Esophagus squamous epithelium (tissue), 5 donors: ENCODE measurements around the gene ANKRD6. TPM values are rescaled to one million over a fixed set of nuclear protein-coding genes. Genes with fewer than 3 reads are reported as not detected.

Experiments
- DNase-seq: peaks from one replicate; lab custom pipeline; 2025; lab: John Stamatoyannopoulos, UW
- H3K27ac ChIP-seq, 4 donors: fragments of 200-600 bp; sonication (generic); one replicate each; pipeline ENCODE4 v1.5.1; 2016 to 2019; ENCODE audit warnings: mild to moderate bottlenecking in 1 of 4
- H3K27me3 ChIP-seq, 4 donors: fragments of 200-600 bp; sonication (generic); 1 replicate in 3 of 4; 2 replicates in 1 of 4; pipeline versions ENCODE4 v1.5.1 to v1.6.0; 2017 to 2021; ENCODE audit warnings: antibody characterized with exemption in 1 of 4
- H3K36me3 ChIP-seq, 3 donors: fragments of 200-600 bp; sonication (generic); one replicate each; pipeline ENCODE4 v1.5.1; 2016 to 2019
- H3K4me1 ChIP-seq, 3 donors: fragments of 200-600 bp; sonication (generic); one replicate each; pipeline ENCODE4 v1.5.1; 2017 to 2019
- H3K4me3 ChIP-seq, 4 donors: fragments of 200-600 bp; sonication (generic); 1 replicate in 3 of 4; 2 replicates in 1 of 4; pipeline ENCODE4 v1.5.1; 2016 to 2019; ENCODE audit warnings: mild to moderate bottlenecking in 2 of 4, moderate library complexity in 1 of 4
- H3K9me3 ChIP-seq, 3 donors: fragments of 200-600 bp; sonication (generic); one replicate each; pipeline ENCODE4 v1.5.1; 2016 to 2019
- POLR2A ChIP-seq, 4 donors: fragments of 450-650 bp; IDR thresholded peaks; one replicate each; pipeline ENCODE4 v1.6.1; 2017; ENCODE audit warnings: antibody characterized with exemption in 4 of 4, mild to moderate bottlenecking in 4 of 4, moderate library complexity in 3 of 4
- WGBS, 2 donors: methylation state at CpG; one replicate each; pipeline ENCODE4 v1.1.5; 2018; 5-methylcytosine and 5-hydroxymethylcytosine counted together
- intact Hi-C: fragments of 100-400 bp; cut with DNase I; formaldehyde crosslinking; loops from one replicate; pipeline ENCODE4 v1.15.0; 2022
- total RNA-seq, 4 donors: library from RNA; depleted of rRNA; stranded (reverse); fragments of >200 nt; gene quantifications; one replicate each; pipeline ENCODE4 v1.1.0, GENCODE V29; 2016
- TF ChIP-seq, protein P1 (sequence below), 6 experiments: fragments of 450-650 bp in 4 of 6; fragments of 200-600 bp in 2 of 6; sonication (generic) in 2 of 6; IDR thresholded peaks; one replicate each; pipeline ENCODE4 v1.5.1; 2016 to 2019; ENCODE audit warnings: antibody characterized with exemption in 6 of 6, mild to moderate bottlenecking in 4 of 6, moderate library complexity in 4 of 6
- donor health status: DM: yes; HTN: yes; CAD: no.

The ANKRD6 gene
- total RNA-seq, 4 donors from 2014 or later: 5.8 to 12.0 (median 7.3) TPM

DNA sequence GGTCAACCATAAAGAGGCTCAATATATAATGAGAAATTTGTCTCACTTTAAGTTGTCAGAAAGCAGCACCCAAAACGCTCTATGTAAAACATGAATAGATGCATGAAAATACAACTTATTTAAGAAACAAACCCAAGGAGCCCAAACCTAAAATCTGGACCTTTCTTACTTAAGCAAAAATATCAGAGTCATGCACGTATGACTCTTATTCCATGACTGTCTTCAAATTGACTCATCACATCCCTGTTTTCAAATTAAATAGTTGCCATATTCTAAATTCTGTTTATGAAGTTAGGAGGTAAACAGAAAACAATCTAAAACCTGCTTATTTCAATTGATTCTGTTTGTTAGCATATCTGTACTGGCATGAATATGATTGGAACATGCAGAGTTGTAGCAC lies 42.1 kb downstream of the ANKRD6 start:
- DNase-seq: no peak
- H3K27me3 ChIP-seq: no peaks in the 10 kb centered on the region
- WGBS, 2 donors: 63 to 64% methylated on average over 2 of the region's 2 CpGs
- H3K36me3 ChIP-seq: no peaks in the 10 kb centered on the region
- no peak overlapping the region for H3K4me3 ChIP-seq
- no peak overlapping the region for H3K27ac ChIP-seq
- no peak for TF ChIP-seq POLR2A (IDR thresholded peaks at IDR 0.05)
- TF ChIP-seq, protein P1, sequence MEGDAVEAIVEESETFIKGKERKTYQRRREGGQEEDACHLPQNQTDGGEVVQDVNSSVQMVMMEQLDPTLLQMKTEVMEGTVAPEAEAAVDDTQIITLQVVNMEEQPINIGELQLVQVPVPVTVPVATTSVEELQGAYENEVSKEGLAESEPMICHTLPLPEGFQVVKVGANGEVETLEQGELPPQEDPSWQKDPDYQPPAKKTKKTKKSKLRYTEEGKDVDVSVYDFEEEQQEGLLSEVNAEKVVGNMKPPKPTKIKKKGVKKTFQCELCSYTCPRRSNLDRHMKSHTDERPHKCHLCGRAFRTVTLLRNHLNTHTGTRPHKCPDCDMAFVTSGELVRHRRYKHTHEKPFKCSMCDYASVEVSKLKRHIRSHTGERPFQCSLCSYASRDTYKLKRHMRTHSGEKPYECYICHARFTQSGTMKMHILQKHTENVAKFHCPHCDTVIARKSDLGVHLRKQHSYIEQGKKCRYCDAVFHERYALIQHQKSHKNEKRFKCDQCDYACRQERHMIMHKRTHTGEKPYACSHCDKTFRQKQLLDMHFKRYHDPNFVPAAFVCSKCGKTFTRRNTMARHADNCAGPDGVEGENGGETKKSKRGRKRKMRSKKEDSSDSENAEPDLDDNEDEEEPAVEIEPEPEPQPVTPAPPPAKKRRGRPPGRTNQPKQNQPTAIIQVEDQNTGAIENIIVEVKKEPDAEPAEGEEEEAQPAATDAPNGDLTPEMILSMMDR (IDR thresholded peaks at IDR 0.05): no peak
- H3K9me3 ChIP-seq: no peaks in the 10 kb centered on the region
- H3K4me1 ChIP-seq: peaks cover 0 to 23% (median 3%) of the 10 kb centered on the region in 3 donors
- intact Hi-C loops: no loop called here

DNA sequence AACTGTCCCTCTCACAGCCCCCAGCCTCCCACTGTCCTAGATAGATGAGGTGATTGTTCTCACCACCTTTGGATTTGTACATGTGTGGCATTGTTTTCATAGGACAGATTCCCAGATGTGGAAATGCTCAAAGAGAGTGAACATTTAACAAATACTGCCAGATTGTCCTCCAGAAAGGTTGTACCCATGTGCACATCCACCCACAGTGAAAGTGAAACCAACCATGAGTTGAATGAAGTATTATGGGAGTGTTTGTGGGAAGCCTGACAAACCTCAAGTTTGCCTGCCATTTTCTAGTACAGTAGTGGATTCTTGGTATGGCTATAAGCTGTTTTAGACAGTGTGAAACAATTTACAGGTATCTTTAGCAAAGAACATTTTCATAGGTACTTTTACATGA lies 42.7 kb downstream of the ANKRD6 start:
- H3K9me3 ChIP-seq: no peaks in the 10 kb centered on the region
- no peaks in the 10 kb centered on the region for H3K27me3 ChIP-seq
- no peak overlapping the region for H3K27ac ChIP-seq
- no peaks in the 10 kb centered on the region for H3K36me3 ChIP-seq
- intact Hi-C loops: no loop called here
- DNase-seq: no peak
- H3K4me1 ChIP-seq: peaks cover 0 to 23% (median 3%) of the 10 kb centered on the region in 3 donors
- TF ChIP-seq, protein P1 (IDR thresholded peaks at IDR 0.05): no peak
- TF ChIP-seq POLR2A (IDR thresholded peaks at IDR 0.05): no peak
- H3K4me3 ChIP-seq: no peak overlapping the region

DNA sequence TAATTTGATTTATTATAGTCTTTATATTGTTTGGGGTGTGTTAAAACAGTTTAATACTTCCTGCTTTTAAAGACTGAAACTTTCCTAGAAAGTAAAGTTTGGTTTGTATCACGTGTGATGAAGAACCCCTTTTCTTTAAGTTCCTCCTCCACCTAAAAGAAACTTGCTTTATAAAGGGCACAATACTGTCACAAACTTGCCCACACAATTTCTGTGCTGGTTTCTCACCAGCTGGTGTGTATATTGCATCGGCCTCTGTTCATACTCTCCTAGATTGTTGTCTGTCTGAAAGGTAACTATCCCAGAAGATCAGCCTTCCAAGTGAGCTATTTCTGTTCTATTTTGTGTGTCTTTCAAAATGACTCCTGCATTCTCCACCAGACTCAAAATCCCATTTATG lies 46.9 kb downstream of the ANKRD6 start:
- TF ChIP-seq POLR2A (IDR thresholded peaks at IDR 0.05): no peak
- TF ChIP-seq, protein P1 (IDR thresholded peaks at IDR 0.05): no peak
- no peak for DNase-seq
- no peaks in the 10 kb centered on the region for H3K27me3 ChIP-seq
- H3K27ac ChIP-seq: no peak overlapping the region
- peaks cover 0 to 32% (median 13%) of the 10 kb centered on the region in 3 donors for H3K4me1 ChIP-seq
- 80 to 89% methylated on average over 2 of the region's 2 CpGs for WGBS, 2 donors
- H3K36me3 ChIP-seq: no peaks in the 10 kb centered on the region
- no peaks in the 10 kb centered on the region for H3K9me3 ChIP-seq
- intact Hi-C loops: no loop called here
- H3K4me3 ChIP-seq: no peak overlapping the region

DNA sequence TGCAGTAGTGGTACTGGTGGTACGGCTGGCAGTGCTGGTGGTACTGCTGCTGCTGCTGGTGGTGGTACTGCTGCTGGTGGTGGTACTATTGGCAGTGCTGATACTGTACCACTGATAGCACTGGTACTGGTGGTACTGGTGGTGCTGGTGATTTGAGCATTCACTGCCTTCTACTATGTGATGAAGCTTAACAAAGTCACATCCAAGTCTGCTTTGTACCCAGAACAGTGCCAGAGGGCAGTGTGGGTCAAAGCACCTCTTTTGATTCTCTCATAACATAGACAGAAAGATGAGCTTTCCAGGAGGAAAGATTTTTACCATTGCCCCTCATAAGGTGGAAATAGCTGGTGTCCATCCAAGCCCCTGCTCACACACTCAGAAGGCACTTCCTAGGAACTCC lies 48.7 kb downstream of the ANKRD6 start:
- intact Hi-C loops: no loop called here
- 79 to 100% methylated on average over 1 of the region's 1 CpG for WGBS, 2 donors
- TF ChIP-seq, protein P1 (IDR thresholded peaks at IDR 0.05): no peak
- TF ChIP-seq POLR2A (IDR thresholded peaks at IDR 0.05): no peak
- no peak for DNase-seq
- H3K4me1 ChIP-seq: peaks cover 0 to 18% (median 10%) of the 10 kb centered on the region in 3 donors
- H3K27me3 ChIP-seq: no peaks in the 10 kb centered on the region
- H3K27ac ChIP-seq: no peak overlapping the region
- H3K36me3 ChIP-seq: no peaks in the 10 kb centered on the region
- no peaks in the 10 kb centered on the region for H3K9me3 ChIP-seq
- H3K4me3 ChIP-seq: no peak overlapping the region

DNA sequence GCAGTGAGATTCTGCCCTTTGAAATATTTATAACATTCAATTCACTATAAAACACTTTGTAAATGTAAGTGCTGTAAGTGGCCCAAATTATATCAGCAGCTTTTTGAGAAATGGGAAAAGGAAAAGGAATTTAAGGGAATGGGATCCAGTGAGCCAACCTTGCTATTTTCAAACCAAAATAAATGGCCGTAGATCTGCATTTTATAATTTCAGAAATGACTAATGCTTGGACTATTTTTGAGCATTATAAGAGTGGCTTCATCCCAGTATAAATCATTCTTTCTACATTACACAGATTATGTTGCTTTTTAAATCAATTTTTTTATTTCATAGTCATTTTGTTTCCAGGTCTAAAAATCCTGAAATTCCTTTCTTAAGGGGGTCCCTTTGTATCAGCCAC lies 49.2 kb downstream of the ANKRD6 start:
- no peak overlapping the region for H3K27ac ChIP-seq
- no peak overlapping the region for H3K4me3 ChIP-seq
- no peak for TF ChIP-seq POLR2A (IDR thresholded peaks at IDR 0.05)
- TF ChIP-seq, protein P1 (IDR thresholded peaks at IDR 0.05): no peak
- 63 to 68% methylated on average over 1 of the region's 1 CpG for WGBS, 2 donors
- no peaks in the 10 kb centered on the region for H3K36me3 ChIP-seq
- peaks cover 0 to 18% (median 10%) of the 10 kb centered on the region in 3 donors for H3K4me1 ChIP-seq
- no peak for DNase-seq
- intact Hi-C loops: no loop called here
- H3K9me3 ChIP-seq: no peaks in the 10 kb centered on the region
- no peaks in the 10 kb centered on the region for H3K27me3 ChIP-seq
